Omental fat pad (tissue), 4 donors: Measurements from ENCODE around the gene SLC35F6. TPM values are rescaled to one million over a fixed set of nuclear protein-coding genes. Genes with fewer than 3 reads are reported as not detected.

ENCODE experiments used
- ATAC-seq: fragments of 150-250 bp; one replicate; pipeline ENCODE4 v1.9.1; 2016; ENCODE audit warnings: mild to moderate bottlenecking, moderate library complexity; ENCODE audit not compliant: low FRiP score
- DNase-seq: peaks from one replicate; pipeline ENCODE4 v3.0.0-alpha.2; 2019; ENCODE audit warnings: low spot score
- CTCF ChIP-seq, 3 donors: fragments of 450-650 bp; IDR thresholded peaks; one replicate each; pipeline ENCODE4 v1.5.1; 2016 to 2017; ENCODE audit warnings: antibody characterized with exemption in 3 of 3, mild to moderate bottlenecking in 3 of 3, moderate library complexity in 2 of 3
- total RNA-seq, 4 donors: library from RNA; depleted of rRNA; stranded (reverse); fragments of >200 nt; gene quantifications; one replicate each; pipeline ENCODE4 v1.1.0, GENCODE V29; 2016

Gene SLC35F6
- total RNA-seq, 4 donors from 2014 or later: 43.0 to 84.9 (median 57.7) TPM

GRCh38 chr2:26724784-26725520, 39.1 kb upstream of the SLC35F6 start:
- no peak for DNase-seq
- no peak for ATAC-seq
- TF ChIP-seq CTCF (IDR thresholded peaks at IDR 0.05): no peak

GRCh38 chr2:26725521-26725820, 38.6 kb upstream of the SLC35F6 start:
- DNase-seq (no peak), ATAC-seq (no peak)
- TF ChIP-seq CTCF (IDR thresholded peaks at IDR 0.05): no peak

GRCh38 chr2:26726228-26726627, 37.9 kb upstream of the SLC35F6 start:
- ATAC-seq: no peak
- no peak for TF ChIP-seq CTCF (IDR thresholded peaks at IDR 0.05)
- no peak for DNase-seq

DNA sequence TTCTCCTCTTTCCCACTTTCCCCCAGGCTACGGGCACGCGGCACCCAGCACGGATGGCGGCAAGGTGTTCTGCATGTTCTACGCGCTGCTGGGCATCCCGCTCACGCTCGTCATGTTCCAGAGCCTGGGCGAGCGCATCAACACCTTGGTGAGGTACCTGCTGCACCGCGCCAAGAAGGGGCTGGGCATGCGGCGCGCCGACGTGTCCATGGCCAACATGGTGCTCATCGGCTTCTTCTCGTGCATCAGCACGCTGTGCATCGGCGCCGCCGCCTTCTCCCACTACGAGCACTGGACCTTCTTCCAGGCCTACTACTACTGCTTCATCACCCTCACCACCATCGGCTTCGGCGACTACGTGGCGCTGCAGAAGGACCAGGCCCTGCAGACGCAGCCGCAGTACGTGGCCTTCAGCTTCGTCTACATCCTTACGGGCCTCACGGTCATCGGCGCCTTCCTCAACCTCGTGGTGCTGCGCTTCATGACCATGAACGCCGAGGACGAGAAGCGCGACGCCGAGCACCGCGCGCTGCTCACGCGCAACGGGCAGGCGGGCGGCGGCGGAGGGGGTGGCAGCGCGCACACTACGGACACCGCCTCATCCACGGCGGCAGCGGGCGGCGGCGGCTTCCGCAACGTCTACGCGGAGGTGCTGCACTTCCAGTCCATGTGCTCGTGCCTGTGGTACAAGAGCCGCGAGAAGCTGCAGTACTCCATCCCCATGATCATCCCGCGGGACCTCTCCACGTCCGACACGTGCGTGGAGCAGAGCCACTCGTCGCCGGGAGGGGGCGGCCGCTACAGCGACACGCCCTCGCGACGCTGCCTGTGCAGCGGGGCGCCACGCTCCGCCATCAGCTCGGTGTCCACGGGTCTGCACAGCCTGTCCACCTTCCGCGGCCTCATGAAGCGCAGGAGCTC, 36.2 kb upstream of the SLC35F6 start:
- ATAC-seq (no peak), DNase-seq (no peak)
- no peak for TF ChIP-seq CTCF (IDR thresholded peaks at IDR 0.05)

- TF ChIP-seq CTCF (IDR thresholded peaks at IDR 0.05): no peak
- ATAC-seq (no peak), DNase-seq (no peak)
These were observed 34.8 kb upstream of the SLC35F6 start for GRCh38 chr2:26729311-26729710.

- no peak for ATAC-seq
These were observed 33.3 kb upstream of the SLC35F6 start for GRCh38 chr2:26730549-26731344.

More at GRCh38 chr2:26730549-26731344, 33.3 kb upstream of the SLC35F6 start:
- no peak for TF ChIP-seq CTCF (IDR thresholded peaks at IDR 0.05)
- no peak for DNase-seq
